Activated naive CD4-positive, alpha-beta T cell treated with anti-CD3 and anti-CD28 coated beads, Interleukin-2, amount 10 ng/mL, durations not matched to agents 7 days and 5 days (primary cell): Measurements from ENCODE around the gene NAGPA.

Experiments used
- CTCF ChIA-PET: fragments of 350-600 bp; sonication (Branson Sonifier 250); formaldehyde crosslinking; loops from one replicate; lab custom pipeline; 2021; ENCODE audit warnings: antibody characterized with exemption; lab: Charles Lee
- DNase-seq: peaks from one replicate; pipeline ENCODE4 v3.0.0-alpha.2; 2020
- H3K27ac Mint-ChIP-seq: one replicate; pipeline ENCODE4 v1.8.0; 2021; ENCODE audit warnings: mild to moderate bottlenecking, moderate library complexity, mixed read lengths
- H3K27me3 Mint-ChIP-seq: one replicate; pipeline ENCODE4 v1.8.0; 2021; ENCODE audit warnings: mild to moderate bottlenecking, mixed read lengths
- H3K36me3 Mint-ChIP-seq: one replicate; pipeline ENCODE4 v1.8.0; 2021; ENCODE audit warnings: mixed read lengths
- H3K4me1 Mint-ChIP-seq: one replicate; pipeline ENCODE4 v1.8.0; 2021; ENCODE audit warnings: mixed read lengths
- H3K4me3 Mint-ChIP-seq: one replicate; pipeline ENCODE4 v1.8.0; 2021; ENCODE audit warnings: mild to moderate bottlenecking, moderate library complexity, mixed read lengths
- H3K9me3 Mint-ChIP-seq: one replicate; pipeline ENCODE4 v1.8.0; 2021; ENCODE audit warnings: mixed read lengths

Gene NAGPA

DNA sequence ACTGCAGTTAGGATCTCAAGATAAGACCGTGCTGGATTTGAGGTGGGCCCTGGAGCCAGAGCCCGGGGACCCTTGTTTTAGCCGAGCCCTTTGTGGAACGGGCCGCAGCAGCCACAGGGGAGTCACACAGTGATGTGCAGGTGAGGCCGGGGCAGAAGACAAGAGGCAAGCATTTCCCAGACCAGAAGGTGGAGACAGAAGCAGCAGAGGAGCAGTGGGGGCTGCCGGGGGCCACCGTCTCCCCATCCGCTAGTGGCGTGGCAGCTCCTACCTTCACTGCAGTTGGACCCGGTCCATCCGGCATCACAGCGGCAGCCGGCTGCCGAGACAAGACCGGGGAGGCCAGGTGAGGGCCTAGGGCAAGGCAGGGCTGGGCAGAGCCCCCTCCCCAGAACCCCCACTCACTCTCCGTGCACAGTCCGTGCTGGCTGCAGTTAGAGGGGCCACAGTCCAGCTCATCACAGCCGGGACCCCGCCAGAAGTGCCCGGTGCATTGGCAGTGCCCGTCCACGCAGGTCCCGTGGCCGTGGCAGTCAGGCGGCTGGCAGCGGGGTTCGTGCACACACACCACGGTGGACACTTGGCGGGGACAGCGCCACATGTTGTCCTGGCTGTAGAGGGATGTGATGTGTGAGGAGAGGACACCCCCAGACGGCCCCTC is 6.0 kb downstream of the NAGPA start:
- H3K27ac Mint-ChIP-seq: no peak overlapping the region
- H3K27me3 Mint-ChIP-seq: no peaks in the 10 kb centered on the region
- CTCF ChIA-PET: no interaction called here
- no peaks in the 10 kb centered on the region for H3K9me3 Mint-ChIP-seq
- no peaks in the 10 kb centered on the region for H3K36me3 Mint-ChIP-seq
- H3K4me3 Mint-ChIP-seq: no peak overlapping the region
- H3K4me1 Mint-ChIP-seq: peaks cover 5% of the 10 kb centered on the region
- no peak for DNase-seq

DNA sequence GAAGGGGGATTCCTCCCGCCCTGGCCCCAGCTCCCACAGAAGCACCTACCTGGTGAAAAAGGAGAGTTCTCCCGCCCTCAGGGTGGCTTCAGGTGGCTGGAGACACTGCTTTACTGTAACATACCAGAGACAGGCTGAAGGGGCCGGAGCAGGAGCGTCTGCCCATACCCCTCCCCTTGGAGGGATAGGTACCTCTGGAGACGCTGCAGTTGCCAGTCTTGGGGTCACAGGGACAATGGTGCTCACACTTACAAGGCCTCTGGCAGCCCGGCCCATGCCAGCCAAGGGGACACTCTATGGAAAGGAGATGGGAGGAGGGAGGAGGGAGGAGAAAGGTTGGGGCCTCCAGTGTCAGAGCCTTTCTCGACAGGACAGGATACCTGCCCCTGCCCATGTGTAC is 6.6 kb downstream of the NAGPA start:
- CTCF ChIA-PET: no interaction called here
- H3K36me3 Mint-ChIP-seq: no peaks in the 10 kb centered on the region
- H3K27ac Mint-ChIP-seq: no peak overlapping the region
- H3K27me3 Mint-ChIP-seq: no peaks in the 10 kb centered on the region
- no peaks in the 10 kb centered on the region for H3K9me3 Mint-ChIP-seq
- no peak overlapping the region for H3K4me3 Mint-ChIP-seq
- DNase-seq: no peak
- H3K4me1 Mint-ChIP-seq: peaks cover 2% of the 10 kb centered on the region

DNA sequence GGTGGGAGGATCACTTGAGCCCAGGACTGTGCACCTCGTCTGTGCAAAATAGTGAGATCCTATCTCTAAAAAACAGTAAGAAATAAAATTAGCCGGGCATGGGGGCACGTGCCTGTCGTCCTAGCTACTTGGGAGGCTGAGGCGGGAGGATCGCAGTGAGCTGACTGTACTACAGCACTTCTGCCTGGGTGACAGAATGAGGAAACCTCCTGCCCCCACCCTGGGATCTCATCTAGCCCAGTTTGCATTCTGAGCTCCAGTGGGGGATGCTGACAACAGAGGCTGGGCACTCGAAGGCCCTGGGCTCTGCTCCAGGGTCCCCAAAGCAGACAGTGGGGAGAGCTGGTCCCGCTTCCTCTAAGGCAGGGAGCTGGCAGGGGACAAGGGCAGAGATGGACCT is 7.1 kb downstream of the NAGPA start:
- Mint-ChIP-seq H3K36me3 (no peaks in the 10 kb centered on the region), H3K4me3 (no peak overlapping the region)
- CTCF ChIA-PET: no interaction called here

DNA sequence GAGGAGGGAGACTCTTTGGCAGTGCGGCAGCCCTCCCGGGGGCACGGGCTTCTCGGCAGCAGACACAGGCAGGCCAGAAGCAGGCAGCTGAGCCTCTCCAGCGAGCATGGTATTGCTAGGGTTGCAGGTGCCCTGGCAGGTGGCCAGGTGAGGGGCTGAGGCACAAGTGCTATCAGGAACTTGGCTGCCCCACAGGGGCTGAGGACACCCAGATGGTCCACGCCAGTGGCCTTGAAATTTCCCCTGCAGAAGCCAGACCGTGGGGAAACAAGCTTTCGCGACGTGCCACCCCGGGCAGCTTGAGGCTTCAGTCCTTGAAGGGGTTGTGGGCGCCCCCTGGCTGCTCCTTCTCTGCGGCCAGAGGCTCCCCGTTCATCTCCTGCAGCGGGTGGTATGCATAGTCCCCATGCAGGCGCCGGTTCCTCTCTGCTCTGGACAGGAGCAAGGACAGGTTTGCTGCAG is 8.5 kb downstream of the NAGPA start:
- peak; percentile 25 for DNase-seq
- CTCF ChIA-PET: no interaction called here
- H3K27me3 Mint-ChIP-seq: no peaks in the 10 kb centered on the region
- H3K36me3 Mint-ChIP-seq: no peaks in the 10 kb centered on the region
- H3K4me3 Mint-ChIP-seq: no peak overlapping the region
- no peaks in the 10 kb centered on the region for H3K9me3 Mint-ChIP-seq
- H3K4me1 Mint-ChIP-seq: no peaks in the 10 kb centered on the region
- no peak overlapping the region for H3K27ac Mint-ChIP-seq

More for the DNA sequence above, 7.1 kb downstream of the NAGPA start:
- DNase-seq: no peak
- Mint-ChIP-seq H3K27ac (no peak overlapping the region), H3K9me3 (no peaks in the 10 kb centered on the region), H3K27me3 (no peaks in the 10 kb centered on the region), H3K4me1 (no peaks in the 10 kb centered on the region)

DNA sequence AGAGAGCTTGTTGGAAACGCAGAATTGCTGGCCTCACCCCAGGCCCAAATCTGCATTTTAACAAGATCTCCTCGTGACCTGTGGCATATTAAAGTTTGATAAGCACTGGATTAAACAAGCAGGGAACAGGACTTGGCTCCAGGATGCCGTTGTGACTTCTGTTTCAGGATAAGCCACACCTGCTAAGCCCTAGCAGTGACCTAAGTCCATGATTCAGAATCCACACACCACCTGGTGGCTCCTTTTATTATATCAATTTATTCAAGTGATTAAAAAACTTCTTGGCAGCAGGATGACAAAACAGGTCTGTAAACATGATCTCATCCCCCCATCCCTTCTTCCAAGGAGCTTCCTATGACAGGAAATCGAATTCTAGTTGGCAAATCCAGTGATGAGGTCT is 9.1 kb downstream of the NAGPA start:
- DNase-seq: no peak
- no peaks in the 10 kb centered on the region for H3K27me3 Mint-ChIP-seq
- no peaks in the 10 kb centered on the region for H3K4me1 Mint-ChIP-seq
- no peak overlapping the region for H3K27ac Mint-ChIP-seq
- no peaks in the 10 kb centered on the region for H3K36me3 Mint-ChIP-seq
- H3K9me3 Mint-ChIP-seq: no peaks in the 10 kb centered on the region
- CTCF ChIA-PET: no interaction called here
- no peak overlapping the region for H3K4me3 Mint-ChIP-seq

DNA sequence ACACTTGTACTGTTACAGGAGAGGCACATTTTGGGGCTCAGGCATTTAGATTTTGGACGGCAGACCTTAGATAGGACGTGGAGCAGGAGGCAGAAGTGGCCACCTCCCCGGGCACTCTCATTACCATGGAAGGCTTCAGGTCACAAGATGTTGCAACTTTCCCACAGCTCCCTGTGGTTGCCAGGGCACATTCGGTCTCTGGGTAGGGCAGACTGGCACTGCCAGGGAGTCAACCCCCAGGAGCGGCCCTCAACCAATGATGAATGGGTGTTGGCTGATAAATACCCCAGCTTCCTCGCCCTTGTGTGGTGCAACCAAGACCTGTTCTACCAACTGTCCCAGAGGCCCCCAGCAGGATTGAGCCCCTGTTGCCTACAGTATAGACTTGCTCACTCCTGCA is 11.2 kb downstream of the NAGPA start:
- CTCF ChIA-PET: no interaction called here

DNA sequence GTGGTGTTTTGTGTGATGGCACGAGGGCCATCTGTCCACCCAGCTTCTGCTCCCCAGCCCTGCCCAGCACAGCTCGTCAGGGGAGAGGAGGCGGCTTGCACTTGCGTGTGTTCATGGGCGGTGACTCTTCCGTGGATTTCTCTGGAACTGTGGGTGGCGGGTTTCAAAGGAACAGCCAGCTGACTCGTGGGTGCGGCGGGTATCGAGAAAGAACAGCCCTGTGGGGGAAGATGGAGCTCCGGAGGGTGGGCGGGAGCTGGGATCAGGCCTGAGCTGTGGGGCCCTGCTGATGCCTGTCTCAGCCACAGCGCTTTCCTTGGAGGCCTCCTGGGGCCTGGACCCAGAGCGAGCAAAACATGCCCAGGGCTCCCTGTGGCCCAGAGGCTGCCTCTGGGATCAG is 13.2 kb downstream of the NAGPA start:
- Mint-ChIP-seq H3K27ac (no peak overlapping the region), H3K4me3 (no peak overlapping the region), H3K4me1 (no peaks in the 10 kb centered on the region), H3K9me3 (no peaks in the 10 kb centered on the region), H3K36me3 (no peaks in the 10 kb centered on the region), H3K27me3 (no peaks in the 10 kb centered on the region)
- DNase-seq: no peak
- CTCF ChIA-PET: no interaction called here

More for the DNA sequence above, 11.2 kb downstream of the NAGPA start:
- H3K4me3 Mint-ChIP-seq: no peak overlapping the region
- no peak overlapping the region for H3K27ac Mint-ChIP-seq
- no peaks in the 10 kb centered on the region for H3K9me3 Mint-ChIP-seq
- no peaks in the 10 kb centered on the region for H3K27me3 Mint-ChIP-seq
- no peak for DNase-seq
- H3K4me1 Mint-ChIP-seq: no peaks in the 10 kb centered on the region
- no peaks in the 10 kb centered on the region for H3K36me3 Mint-ChIP-seq

DNA sequence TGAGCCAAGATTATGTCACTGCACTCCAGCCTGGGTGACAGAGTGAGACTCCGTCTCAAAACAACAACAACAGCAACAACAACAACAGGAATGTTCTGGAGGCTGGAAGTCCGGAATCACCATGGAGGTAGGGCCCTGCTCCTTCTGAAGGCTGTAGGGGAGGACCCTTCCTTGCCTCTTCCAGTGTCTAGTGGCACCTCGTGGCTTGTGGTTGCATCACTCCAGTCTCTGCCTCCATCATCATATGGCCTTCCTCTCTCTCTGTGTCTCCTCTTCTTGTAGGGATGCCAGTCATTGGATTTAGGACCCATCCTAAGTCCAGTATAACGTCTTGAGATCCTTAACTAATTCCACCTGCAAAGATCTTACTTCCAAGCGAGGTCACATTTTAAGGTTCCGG is 14.0 kb downstream of the NAGPA start:
- no peak overlapping the region for H3K27ac Mint-ChIP-seq
- H3K9me3 Mint-ChIP-seq: no peaks in the 10 kb centered on the region
- no peaks in the 10 kb centered on the region for H3K27me3 Mint-ChIP-seq
- no peak overlapping the region for H3K4me3 Mint-ChIP-seq
- no peak for DNase-seq
- H3K4me1 Mint-ChIP-seq: no peaks in the 10 kb centered on the region
- CTCF ChIA-PET: no interaction called here
- H3K36me3 Mint-ChIP-seq: no peaks in the 10 kb centered on the region

DNA sequence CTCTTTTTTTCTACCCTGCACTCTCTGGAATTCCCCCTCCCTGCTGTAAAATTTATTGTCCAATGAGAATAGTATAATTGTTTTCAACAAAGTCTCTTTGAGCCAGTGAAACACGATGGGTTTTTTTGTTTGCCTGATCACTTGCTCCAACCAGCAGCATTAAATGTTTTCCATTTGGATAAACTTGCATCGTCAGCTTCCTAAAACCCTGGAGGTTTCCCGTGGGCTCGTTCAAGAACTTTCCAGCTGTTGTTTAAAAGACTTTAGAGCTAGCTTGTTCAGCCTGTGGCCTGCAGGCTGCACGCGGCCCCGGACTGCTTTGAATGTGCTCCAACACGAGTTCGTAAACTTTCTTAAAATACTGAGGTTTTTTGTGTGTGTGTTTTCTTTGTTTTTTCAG is 14.9 kb downstream of the NAGPA start:
- no peak for DNase-seq
- H3K27ac Mint-ChIP-seq: no peak overlapping the region
- H3K4me3 Mint-ChIP-seq: no peak overlapping the region
- no peaks in the 10 kb centered on the region for H3K9me3 Mint-ChIP-seq
- H3K27me3 Mint-ChIP-seq: no peaks in the 10 kb centered on the region
- CTCF ChIA-PET: no interaction called here
- no peaks in the 10 kb centered on the region for H3K36me3 Mint-ChIP-seq
- no peaks in the 10 kb centered on the region for H3K4me1 Mint-ChIP-seq

DNA sequence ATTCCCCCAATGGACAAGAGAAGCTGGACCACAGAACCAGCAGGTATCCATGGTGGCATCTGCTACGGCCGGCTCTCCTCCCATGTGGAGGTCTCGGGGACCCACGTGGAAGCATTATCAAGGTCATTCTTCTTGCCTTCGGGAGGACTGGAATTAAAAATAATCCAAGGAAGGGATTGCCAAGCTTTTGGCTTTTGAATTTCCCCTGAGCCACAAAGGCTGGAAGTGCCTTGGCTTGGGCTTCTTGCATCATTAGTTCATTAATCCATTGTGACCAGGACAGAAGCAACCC is 16.1 kb downstream of the NAGPA start:
- CTCF ChIA-PET: no interaction called here
- no peaks in the 10 kb centered on the region for H3K36me3 Mint-ChIP-seq
- DNase-seq: no peak
- H3K4me3 Mint-ChIP-seq: no peak overlapping the region
- H3K27ac Mint-ChIP-seq: no peak overlapping the region
- H3K9me3 Mint-ChIP-seq: no peaks in the 10 kb centered on the region
- H3K4me1 Mint-ChIP-seq: no peaks in the 10 kb centered on the region
- no peaks in the 10 kb centered on the region for H3K27me3 Mint-ChIP-seq

DNA sequence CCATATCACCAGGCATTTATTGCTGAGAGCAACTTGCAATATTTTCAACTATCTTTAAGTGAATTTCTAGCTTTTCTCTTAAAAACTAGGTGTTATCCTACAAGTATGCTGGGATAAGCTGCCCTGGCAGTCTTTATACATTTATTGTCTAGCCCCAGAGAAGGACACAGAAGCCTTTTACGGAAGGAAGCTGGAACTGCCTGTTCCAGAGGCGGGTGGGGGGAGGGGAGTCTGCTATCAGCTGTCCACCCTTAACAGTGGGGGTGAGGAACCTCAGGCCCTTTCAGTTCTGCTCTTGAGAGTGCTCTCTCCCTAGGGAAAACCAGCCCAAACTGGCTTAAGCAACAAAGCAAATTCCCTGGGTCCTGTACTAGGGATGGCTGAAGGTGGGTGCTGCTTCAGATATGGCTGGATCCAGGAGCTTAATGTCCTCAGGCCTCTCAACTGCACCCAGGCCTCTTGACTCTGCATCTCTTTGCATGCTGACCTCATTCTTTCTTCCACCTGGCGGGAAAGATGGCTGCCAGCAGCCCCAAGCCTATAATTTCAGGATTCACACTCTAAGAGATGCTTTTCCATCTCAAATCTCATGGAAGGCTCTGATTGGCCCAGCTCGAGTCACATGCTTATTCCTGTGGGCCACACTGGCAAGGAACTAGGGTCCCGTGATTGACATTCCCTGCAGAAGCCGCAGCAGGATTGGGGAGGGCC is 16.6 kb downstream of the NAGPA start:
- Mint-ChIP-seq H3K27ac (no peak overlapping the region), H3K36me3 (no peaks in the 10 kb centered on the region), H3K9me3 (no peaks in the 10 kb centered on the region), H3K27me3 (no peaks in the 10 kb centered on the region), H3K4me1 (no peaks in the 10 kb centered on the region), H3K4me3 (no peak overlapping the region)
- no peak for DNase-seq
- CTCF ChIA-PET: no interaction called here

DNA sequence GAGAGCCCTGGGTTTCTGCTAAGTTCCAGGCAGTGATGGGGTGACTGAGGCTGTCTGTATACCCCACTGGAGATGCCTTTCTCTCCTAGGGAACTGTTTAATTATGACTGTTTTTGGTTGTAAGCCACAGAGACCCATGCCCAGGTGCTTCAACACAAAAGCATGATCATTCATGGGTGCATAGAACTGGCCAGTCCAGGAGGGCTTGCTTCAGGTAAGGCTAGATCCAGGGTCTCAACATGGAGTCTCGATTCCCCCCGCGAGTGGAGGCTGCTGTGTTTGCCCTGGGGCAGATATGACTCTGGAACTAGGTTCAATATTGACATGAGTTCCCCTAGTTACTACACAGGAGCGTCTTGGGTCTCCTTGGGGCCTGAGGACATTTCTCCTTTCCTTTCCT is 17.8 kb downstream of the NAGPA start:
- Mint-ChIP-seq H3K36me3 (no peaks in the 10 kb centered on the region), H3K4me3 (no peak overlapping the region), H3K4me1 (no peaks in the 10 kb centered on the region), H3K27ac (no peak overlapping the region), H3K27me3 (peaks cover 9% of the 10 kb centered on the region), H3K9me3 (no peaks in the 10 kb centered on the region)
- CTCF ChIA-PET: no interaction called here
- DNase-seq: no peak

DNA sequence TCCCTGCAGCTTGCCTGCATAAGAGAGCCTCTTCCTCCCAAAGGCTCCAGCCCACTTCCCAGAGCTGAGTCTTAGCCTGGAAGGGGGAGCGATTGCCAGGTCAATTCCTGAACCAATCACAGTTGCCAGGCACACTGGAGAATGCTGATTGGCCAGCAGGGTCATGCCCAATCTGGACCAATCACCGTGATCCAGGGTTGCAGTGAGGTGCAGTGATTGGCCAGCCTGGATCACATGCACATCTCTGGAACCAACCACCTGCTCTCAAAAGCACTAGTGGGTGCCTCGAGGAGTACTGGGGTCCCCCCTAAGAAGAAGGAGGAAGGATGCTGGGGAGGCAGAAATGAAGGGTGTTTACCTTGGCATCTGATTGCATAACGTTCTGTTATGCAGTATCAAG is 18.4 kb downstream of the NAGPA start:
- Mint-ChIP-seq H3K27me3 (peaks cover 14% of the 10 kb centered on the region), H3K9me3 (no peaks in the 10 kb centered on the region), H3K4me3 (no peak overlapping the region), H3K27ac (no peak overlapping the region), H3K4me1 (no peaks in the 10 kb centered on the region), H3K36me3 (no peaks in the 10 kb centered on the region)
- no peak for DNase-seq
- CTCF ChIA-PET: no interaction called here

DNA sequence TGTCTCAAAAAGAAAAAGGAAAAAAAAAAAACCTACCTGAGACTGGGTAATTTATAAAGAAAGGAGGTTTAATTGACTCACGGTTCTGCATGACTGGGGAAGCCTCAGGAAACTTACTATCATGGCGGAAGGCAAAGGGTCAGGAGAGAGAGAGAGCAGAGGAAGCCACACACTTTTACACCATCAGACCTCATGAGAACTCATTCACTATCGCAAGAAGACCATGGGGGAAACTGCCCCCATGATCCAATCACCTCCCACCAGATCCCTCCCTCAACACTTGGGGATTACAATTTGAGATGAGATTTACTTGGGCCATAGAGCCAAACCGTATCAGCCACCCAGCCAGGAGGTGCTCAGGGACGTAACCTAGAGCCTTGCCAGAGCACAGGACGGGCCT is 20.8 kb downstream of the NAGPA start:
- Mint-ChIP-seq H3K27ac (no peak overlapping the region), H3K9me3 (no peaks in the 10 kb centered on the region), H3K36me3 (no peaks in the 10 kb centered on the region), H3K4me3 (no peak overlapping the region), H3K4me1 (no peaks in the 10 kb centered on the region), H3K27me3 (peaks cover 31% of the 10 kb centered on the region)
- DNase-seq: no peak
- CTCF ChIA-PET: no interaction called here

DNA sequence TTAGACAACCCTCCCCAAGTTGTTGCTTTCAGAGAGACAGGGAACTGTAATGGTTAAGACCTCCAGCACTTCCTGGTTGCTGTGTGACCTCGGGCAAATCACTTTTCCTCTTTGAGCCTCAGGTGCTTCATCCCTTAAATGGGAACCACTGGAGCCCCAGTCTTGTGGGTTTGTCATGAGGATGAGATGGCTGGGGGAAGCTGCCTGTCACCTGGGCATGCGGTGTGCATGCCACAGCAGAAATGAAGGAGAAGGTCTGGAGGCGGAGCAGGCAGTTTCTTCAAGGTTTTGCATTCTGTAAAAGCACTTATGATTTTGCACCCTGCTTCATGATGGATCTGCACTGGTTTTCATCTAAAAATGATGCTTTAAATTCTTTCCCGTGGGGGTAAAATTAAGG is 22.1 kb downstream of the NAGPA start:
- Mint-ChIP-seq H3K4me1 (no peaks in the 10 kb centered on the region), H3K9me3 (no peaks in the 10 kb centered on the region), H3K36me3 (no peaks in the 10 kb centered on the region), H3K27ac (no peak overlapping the region), H3K27me3 (peaks cover 31% of the 10 kb centered on the region), H3K4me3 (no peak overlapping the region)
- DNase-seq: no peak
- CTCF ChIA-PET: no interaction called here
